OCI-LY7 (cell line): ENCODE measurements around the gene UAP1L1. TPM values are rescaled to one million over a fixed set of nuclear protein-coding genes. Genes with fewer than 3 reads are reported as not detected.
"Not testable (repeated sequence)": the region's sequence is repeated elsewhere in the genome, so short reads cannot be mapped to it uniquely, and the experiment has no call there.

Experiments used
- BruUV-seq: library from RNA; stranded (reverse); fragments of 400-500 nt; replicated peaks from 2 replicates; lab custom pipeline; 2021; lab: Mats Ljungman, UMichigan
- CTCF ChIA-PET: fragments of 300-600 bp; sonication (Branson Sonifier 250); formaldehyde crosslinking; loops from one replicate; lab custom pipeline; 2022; ENCODE audit warnings: antibody characterized with exemption; ENCODE audit not compliant: unreplicated experiment; lab: Charles Lee
- POLR2A ChIA-PET: fragments of 300-600 bp; sonication (Branson Sonifier 250); formaldehyde crosslinking; loops from one replicate; lab custom pipeline; 2022; ENCODE audit warnings: antibody characterized with exemption; lab: Charles Lee
- DNase-seq: peaks from one replicate; pipeline ENCODE4 v3.0.0-alpha.2; 2015; ENCODE audit warnings: low spot score
- H2AFZ ChIP-seq: fragments of 200-600 bp; sonication (generic), shearing (Covaris generic); 2 replicates; pipeline ENCODE4 v1.6.1; 2014; ENCODE audit warnings: mild to moderate bottlenecking, antibody characterized with exemption, low read length, moderate library complexity
- H3K27ac ChIP-seq: fragments of 200-600 bp; sonication (generic); 2 replicates; pipeline ENCODE4 v1.5.1; 2014; ENCODE audit warnings: mixed run types, low read depth, mild to moderate bottlenecking, moderate library complexity, low read length, inconsistent platforms; ENCODE audit not compliant: poor library complexity, severe bottlenecking
- H3K36me3 ChIP-seq: fragments of 200-600 bp; sonication (generic); 2 replicates; pipeline ENCODE4 v1.6.1; 2014; ENCODE audit warnings: mild to moderate bottlenecking, antibody characterized with exemption, low read length, moderate library complexity, mixed read lengths; ENCODE audit not compliant: insufficient read depth
- H3K4me1 ChIP-seq: fragments of 200-600 bp; sonication (generic); 2 replicates; pipeline ENCODE4 v1.5.1; 2014; ENCODE audit warnings: mild to moderate bottlenecking, low read length; ENCODE audit not compliant: insufficient read depth, poor library complexity, severe bottlenecking
- H3K4me2 ChIP-seq: fragments of 200-600 bp; sonication (generic); 2 replicates; pipeline ENCODE4 v1.6.1; 2014; ENCODE audit warnings: mild to moderate bottlenecking, low read length
- H3K4me3 ChIP-seq: fragments of 200-600 bp; sonication (generic); 2 replicates; pipeline ENCODE4 v1.5.1; 2014; ENCODE audit warnings: mild to moderate bottlenecking, low read depth, low read length; ENCODE audit not compliant: poor library complexity, severe bottlenecking
- H3K79me2 ChIP-seq: fragments of 200-600 bp; sonication (generic); 2 replicates; pipeline ENCODE4 v1.6.1; 2016; ENCODE audit warnings: low read depth, mild to moderate bottlenecking, low read length, moderate library complexity, mixed read lengths; ENCODE audit not compliant: insufficient read depth
- H3K9me2 ChIP-seq: fragments of 200-600 bp; sonication (generic); 2 replicates; pipeline ENCODE4 v1.6.1; 2016; ENCODE audit warnings: mild to moderate bottlenecking, low read length, mixed read lengths; ENCODE audit not compliant: insufficient read depth
- H3K9me3 ChIP-seq: fragments of 200-600 bp; sonication (generic); 2 replicates; pipeline ENCODE4 v1.6.1; 2014; ENCODE audit warnings: mild to moderate bottlenecking, mixed run types, low read length, mixed read lengths
- H4K20me1 ChIP-seq: fragments of 200-600 bp; sonication (generic); 2 replicates; pipeline ENCODE4 v1.6.1; 2014; ENCODE audit warnings: mild to moderate bottlenecking, antibody characterized with exemption, low read length, moderate library complexity, mixed read lengths; ENCODE audit not compliant: insufficient read depth
- CTCF ChIP-seq: fragments of 200-600 bp; sonication (generic); conservative IDR thresholded peaks from 2 replicates; pipeline ENCODE4 v1.5.1; 2014; ENCODE audit warnings: mild to moderate bottlenecking, antibody characterized with exemption, low read length, moderate library complexity, mixed read lengths
- EZH2phosphoT487 ChIP-seq: fragments of 200-600 bp; sonication (generic); IDR thresholded peaks from 2 replicates; pipeline ENCODE4 v1.6.1; 2018; ENCODE audit warnings: low read depth, borderline replicate concordance, mild to moderate bottlenecking, mixed run types, antibody characterized with exemption, low read length, moderate library complexity, mixed read lengths
- intact Hi-C: fragments of 100-400 bp; cut with micrococcal nuclease; formaldehyde crosslinking; loops from one replicate; pipeline ENCODE4 v1.10.0; 2022; ENCODE audit not compliant: unreplicated experiment
- total RNA-seq, 2 experiments: library from RNA; depleted of rRNA in 1 of 2; stranded (reverse); fragments of >200 nt in 1 of 2; shearing (Covaris generic) in 1 of 2; gene quantifications; 2 replicates each; pipeline ENCODE4 v1.2.3, GENCODE V29; 2014 to 2022

UAP1L1 gene
- total RNA-seq, 2 experiments from 2014 or later: 5.7 to 16.7 TPM

GRCh38 chr9:137116027-137116507, 38.8 kb downstream of the UAP1L1 start:
- intact Hi-C loops: loop anchor here (5.0 kb wide), 2 partner anchors 36 to 71 kb away; partner anchors contain the start of genes ANAPC2 and SSNA1
- peaks cover 17% of the 10 kb centered on the region; the same call in 1 of the 2 replicates for H3K36me3 ChIP-seq
- POLR2A ChIA-PET: interaction anchor here (1.2 kb wide), 1 partner anchor 46 kb away, joined by 4 read pairs; the partner anchor contains the start of gene SAPCD2
- no peak for DNase-seq
- no peaks in the 10 kb centered on the region for H3K9me3 ChIP-seq
- H3K4me3 ChIP-seq: no peak overlapping the region
- TF ChIP-seq EZH2phosphoT487 (no peak), CTCF (0 out of 2 replicates have a peak, but pooled peaks have one; percentile 9)
- CTCF ChIA-PET: no interaction called here
- no peaks in the 10 kb centered on the region for H3K9me2 ChIP-seq
- H2AFZ ChIP-seq: no peak overlapping the region
- peaks cover 47% of the 10 kb centered on the region for H3K4me1 ChIP-seq
- no peaks in the 10 kb centered on the region for H3K79me2 ChIP-seq
- BruUV-seq: no TSS peak
- H4K20me1 ChIP-seq: no peaks in the 10 kb centered on the region
- no peak overlapping the region for H3K4me2 ChIP-seq
- no peak overlapping the region for H3K27ac ChIP-seq

GRCh38 chr9:137116728-137117127, 39.4 kb downstream of the UAP1L1 start:
- Histone ChIP-seq H4K20me1 (no peaks in the 10 kb centered on the region), H3K27ac (no peak overlapping the region), H2AFZ (no peak overlapping the region), H3K4me1 (peaks cover 48% of the 10 kb centered on the region), H3K9me3 (no peaks in the 10 kb centered on the region), H3K79me2 (no peaks in the 10 kb centered on the region), H3K36me3 (peaks cover 13% of the 10 kb centered on the region; the same call in 1 of the 2 replicates), H3K4me3 (no peak overlapping the region), H3K9me2 (no peaks in the 10 kb centered on the region), H3K4me2 (no peak overlapping the region)
- no TSS peak for BruUV-seq
- ChIA-PET CTCF (no interaction called here), POLR2A (no interaction called here)
- DNase-seq: no peak
- intact Hi-C loops: loop anchor here (5.0 kb wide), 2 partner anchors 36 to 71 kb away; partner anchors contain the start of genes ANAPC2 and SSNA1
- no peak for TF ChIP-seq CTCF
- no peak for TF ChIP-seq EZH2phosphoT487

GRCh38 chr9:137117269-137117731, 40.0 kb downstream of the UAP1L1 start:
- Histone ChIP-seq H3K79me2 (no peaks in the 10 kb centered on the region), H3K27ac (no peak overlapping the region), H2AFZ (no peak overlapping the region), H4K20me1 (no peaks in the 10 kb centered on the region), H3K4me3 (no peak overlapping the region), H3K4me1 (peaks cover 52% of the 10 kb centered on the region), H3K36me3 (peaks cover 8% of the 10 kb centered on the region; the same call in 1 of the 2 replicates), H3K4me2 (no peak overlapping the region), H3K9me2 (no peaks in the 10 kb centered on the region), H3K9me3 (no peaks in the 10 kb centered on the region)
- no peak for DNase-seq
- POLR2A ChIA-PET: no interaction called here
- TF ChIP-seq CTCF (no peak), EZH2phosphoT487 (no peak)
- CTCF ChIA-PET: no interaction called here
- no TSS peak for BruUV-seq
- intact Hi-C loops: loop anchor here (5.0 kb wide), 2 partner anchors 35 to 70 kb away; partner anchors contain the start of genes ANAPC2 and SSNA1

- H3K79me2 ChIP-seq, H3K36me3 ChIP-seq, H2AFZ ChIP-seq, H3K9me2 ChIP-seq, H3K4me3 ChIP-seq, BruUV-seq, H3K4me2 ChIP-seq, H3K9me3 ChIP-seq, DNase-seq, H4K20me1 ChIP-seq, CTCF ChIA-PET, H3K27ac ChIP-seq: not testable (repeated sequence)
- intact Hi-C loops: loop anchor here (1.0 to 5.0 kb wide), 6 partner anchors 34 to 109 kb away; partner anchors contain the start of genes ANAPC2, RNF224 and SSNA1
- H3K4me1 ChIP-seq: peaks cover 60% of the 10 kb centered on the region
- POLR2A ChIA-PET: interaction anchor here (0.6 to 1.5 kb wide), 4 partner anchors 10 to 109 kb away, joined by 3 to 7 read pairs (median 4); partner anchors contain the start of gene RNF224
Observed at GRCh38 chr9:137118092-137118603, 40.8 kb downstream of the UAP1L1 start.
